Right lobe of liver (tissue), 4 donors: ENCODE results near the gene DDN.

Experiments used
- POLR2A ChIP-seq: fragments of 450-650 bp; IDR thresholded peaks from one replicate; pipeline ENCODE4 v1.6.1; 2017; ENCODE audit warnings: antibody characterized with exemption, mild to moderate bottlenecking
- TF ChIP-seq, protein P1 (sequence below), 4 donors: fragments of 200-600 bp in 3 of 4; fragments of 450-650 bp in 1 of 4; IDR thresholded peaks; one replicate each; pipeline versions ENCODE4 v1.5.1 to v1.8.0; 2016 to 2022; ENCODE audit warnings: antibody characterized with exemption in 4 of 4, mild to moderate bottlenecking in 2 of 4
- donor health status: DM: no; HTN: no; CAD: no.
- donor health status: DM: no; HTN: no; CAD: no.
- donor health status: DM: no; HTN: yes; CAD: no.

DNA sequence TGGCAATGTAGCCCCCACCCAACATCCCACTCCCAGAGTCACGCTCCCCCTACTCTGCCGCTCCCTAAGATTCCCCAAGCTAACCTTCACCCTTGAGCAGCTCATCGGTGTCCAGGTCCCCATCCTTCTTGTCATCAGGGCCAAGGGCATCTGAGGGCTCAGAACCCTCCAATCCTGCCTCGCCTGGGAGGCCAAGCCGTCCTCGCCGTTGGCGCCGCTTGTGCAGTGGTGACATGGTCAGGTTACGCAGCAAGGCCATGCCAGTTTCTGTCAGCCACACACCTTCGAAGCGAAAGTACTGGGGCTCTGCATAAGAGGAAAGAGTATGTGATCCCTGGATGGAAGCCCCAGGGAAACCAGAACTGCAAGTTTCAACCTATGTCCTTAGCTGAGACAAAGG lies 45.5 kb upstream of the DDN start:
- TF ChIP-seq, protein P1, sequence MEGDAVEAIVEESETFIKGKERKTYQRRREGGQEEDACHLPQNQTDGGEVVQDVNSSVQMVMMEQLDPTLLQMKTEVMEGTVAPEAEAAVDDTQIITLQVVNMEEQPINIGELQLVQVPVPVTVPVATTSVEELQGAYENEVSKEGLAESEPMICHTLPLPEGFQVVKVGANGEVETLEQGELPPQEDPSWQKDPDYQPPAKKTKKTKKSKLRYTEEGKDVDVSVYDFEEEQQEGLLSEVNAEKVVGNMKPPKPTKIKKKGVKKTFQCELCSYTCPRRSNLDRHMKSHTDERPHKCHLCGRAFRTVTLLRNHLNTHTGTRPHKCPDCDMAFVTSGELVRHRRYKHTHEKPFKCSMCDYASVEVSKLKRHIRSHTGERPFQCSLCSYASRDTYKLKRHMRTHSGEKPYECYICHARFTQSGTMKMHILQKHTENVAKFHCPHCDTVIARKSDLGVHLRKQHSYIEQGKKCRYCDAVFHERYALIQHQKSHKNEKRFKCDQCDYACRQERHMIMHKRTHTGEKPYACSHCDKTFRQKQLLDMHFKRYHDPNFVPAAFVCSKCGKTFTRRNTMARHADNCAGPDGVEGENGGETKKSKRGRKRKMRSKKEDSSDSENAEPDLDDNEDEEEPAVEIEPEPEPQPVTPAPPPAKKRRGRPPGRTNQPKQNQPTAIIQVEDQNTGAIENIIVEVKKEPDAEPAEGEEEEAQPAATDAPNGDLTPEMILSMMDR (IDR thresholded peaks at IDR 0.05), result no peak
- TF ChIP-seq POLR2A, result no peak
